Right atrium auricular region (tissue), 2 donors: Measurements from ENCODE around the gene ANKRD24. TPM values are rescaled to one million over a fixed set of nuclear protein-coding genes. Genes with fewer than 3 reads are reported as not detected.

Experiments
- DNase-seq: peaks from one replicate; pipeline ENCODE4 v3.0.0-alpha.2; 2019; ENCODE audit warnings: low spot score
- H3K27ac ChIP-seq, 2 donors: fragments of 200-600 bp; sonication (generic); 1 replicate in 1 of 2; 2 replicates in 1 of 2; pipeline ENCODE4 v1.5.1; 2016 to 2019
- H3K27me3 ChIP-seq, 2 donors: fragments of 200-600 bp; sonication (generic); one replicate each; pipeline versions ENCODE4 v1.5.1 to v1.6.0; 2017 to 2019
- H3K36me3 ChIP-seq: fragments of 200-600 bp; sonication (generic); one replicate; pipeline ENCODE4 v1.5.1; 2016
- H3K4me1 ChIP-seq, 2 donors: fragments of 200-600 bp; sonication (generic); one replicate each; pipeline versions ENCODE4 v1.5.1 to v1.6.0; 2017 to 2019
- H3K4me3 ChIP-seq, 2 donors: fragments of 200-600 bp; sonication (generic); 1 replicate in 1 of 2; 2 replicates in 1 of 2; pipeline ENCODE4 v1.5.1; 2017 to 2019; ENCODE audit warnings: mild to moderate bottlenecking in 1 of 2, moderate library complexity in 1 of 2
- H3K9me3 ChIP-seq, 2 donors: fragments of 200-600 bp; sonication (generic); one replicate each; pipeline ENCODE4 v1.5.1; 2019
- CTCF ChIP-seq, 2 donors: fragments of 200-600 bp; sonication (generic); IDR thresholded peaks; one replicate each; pipeline ENCODE4 v1.5.1; 2019; ENCODE audit warnings: antibody characterized with exemption in 2 of 2
- total RNA-seq, 2 donors: library from RNA; depleted of rRNA; stranded (reverse); fragments of >200 nt; gene quantifications; one replicate each; pipeline ENCODE4 v1.1.0, GENCODE V29; 2016

Gene ANKRD24
- total RNA-seq, 2 donors from 2014 or later = 0.39 to 1.7 TPM

DNA sequence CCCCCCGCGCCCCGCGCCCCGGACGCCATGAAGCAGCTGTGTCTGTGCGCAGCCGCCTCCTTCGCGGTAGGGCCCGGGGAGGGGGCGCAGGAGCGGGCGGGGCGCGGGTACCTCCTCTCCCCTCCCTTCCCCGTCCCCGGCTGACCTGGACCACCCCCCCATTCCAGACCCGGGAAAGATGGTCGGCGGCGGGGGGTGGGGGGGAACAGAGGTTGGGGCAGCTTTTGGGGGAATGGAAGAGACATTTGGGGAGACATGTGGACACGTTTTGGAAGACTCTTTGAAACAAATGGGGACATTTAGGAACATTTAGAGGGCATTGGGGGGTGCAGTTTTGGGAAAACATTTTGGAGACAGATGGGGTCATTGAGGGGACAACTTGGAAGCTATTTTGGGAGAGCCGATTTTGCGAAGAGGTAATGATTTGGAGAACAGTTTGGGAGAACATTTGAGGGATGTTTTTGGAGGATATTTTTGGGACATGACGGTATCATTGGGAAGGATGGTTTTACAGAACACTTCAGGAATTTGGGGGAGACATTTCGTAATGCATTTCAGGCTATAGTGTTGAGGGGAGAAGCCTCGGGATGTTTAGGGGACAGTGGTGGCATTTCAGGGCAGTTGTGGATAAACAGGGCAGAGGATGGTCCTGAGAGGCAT, 16.1 kb downstream of the ANKRD24 start:
- H3K36me3 ChIP-seq = no peaks in the 10 kb centered on the region
- peaks cover 17% of the 10 kb centered on the region in 2 donors for H3K27me3 ChIP-seq
- no peaks in the 10 kb centered on the region for H3K9me3 ChIP-seq
- H3K27ac ChIP-seq = no peak overlapping the region
- TF ChIP-seq CTCF (IDR thresholded peaks at IDR 0.05) = no peak
- DNase-seq = no peak
- H3K4me1 ChIP-seq = peaks cover 0 to 9% of the 10 kb centered on the region in 2 donors
- peak overlapping the region in 1 of 2 donors; percentile 22 for H3K4me3 ChIP-seq

- DNase-seq = no peak
- H3K36me3 ChIP-seq = no peaks in the 10 kb centered on the region
- no peak overlapping the region for H3K4me3 ChIP-seq
- no peak overlapping the region for H3K27ac ChIP-seq
- peaks cover 0 to 9% of the 10 kb centered on the region in 2 donors for H3K4me1 ChIP-seq
- H3K9me3 ChIP-seq = no peaks in the 10 kb centered on the region
- no peak for TF ChIP-seq CTCF (IDR thresholded peaks at IDR 0.05)
- H3K27me3 ChIP-seq = peaks cover 17% of the 10 kb centered on the region in 2 donors
These were observed 17.3 kb downstream of the ANKRD24 start for GRCh38 chr19:4199699-4200293.

GRCh38 chr19:4200940-4201542, 18.6 kb downstream of the ANKRD24 start:
- no peaks in the 10 kb centered on the region for H3K9me3 ChIP-seq
- no peak overlapping the region for H3K27ac ChIP-seq
- H3K27me3 ChIP-seq = peaks cover 12 to 17% of the 10 kb centered on the region in 2 donors
- TF ChIP-seq CTCF (IDR thresholded peaks at IDR 0.05) = no peak
- H3K4me1 ChIP-seq = peaks cover 0 to 9% of the 10 kb centered on the region in 2 donors
- H3K36me3 ChIP-seq = no peaks in the 10 kb centered on the region
- no peak overlapping the region for H3K4me3 ChIP-seq
- DNase-seq = no peak

DNA sequence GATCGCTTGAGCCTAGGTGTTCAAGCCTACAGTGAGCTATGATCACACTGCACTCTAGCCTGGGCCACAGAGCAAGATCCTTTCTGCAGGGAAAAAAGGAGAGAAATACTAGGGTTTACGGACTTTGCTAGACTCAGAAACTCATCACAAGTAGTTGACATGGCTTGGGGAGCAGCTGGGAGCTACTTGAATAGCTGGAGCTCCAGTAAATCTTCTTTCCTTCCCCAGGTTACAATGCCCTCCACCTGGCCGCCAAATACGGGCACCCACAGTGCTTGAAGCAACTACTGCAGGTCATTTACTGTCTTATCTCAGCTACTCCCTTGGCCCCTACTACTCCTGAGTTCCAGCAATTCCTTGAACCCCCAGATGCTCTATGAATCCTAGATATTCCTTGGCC, 19.3 kb downstream of the ANKRD24 start:
- no peak overlapping the region for H3K4me3 ChIP-seq
- H3K9me3 ChIP-seq = no peaks in the 10 kb centered on the region
- TF ChIP-seq CTCF (IDR thresholded peaks at IDR 0.05) = no peak
- H3K4me1 ChIP-seq = peaks cover 0 to 9% of the 10 kb centered on the region in 2 donors
- no peak for DNase-seq
- H3K27me3 ChIP-seq = peaks cover 8 to 14% of the 10 kb centered on the region in 2 donors
- H3K36me3 ChIP-seq = no peaks in the 10 kb centered on the region
- no peak overlapping the region for H3K27ac ChIP-seq

DNA sequence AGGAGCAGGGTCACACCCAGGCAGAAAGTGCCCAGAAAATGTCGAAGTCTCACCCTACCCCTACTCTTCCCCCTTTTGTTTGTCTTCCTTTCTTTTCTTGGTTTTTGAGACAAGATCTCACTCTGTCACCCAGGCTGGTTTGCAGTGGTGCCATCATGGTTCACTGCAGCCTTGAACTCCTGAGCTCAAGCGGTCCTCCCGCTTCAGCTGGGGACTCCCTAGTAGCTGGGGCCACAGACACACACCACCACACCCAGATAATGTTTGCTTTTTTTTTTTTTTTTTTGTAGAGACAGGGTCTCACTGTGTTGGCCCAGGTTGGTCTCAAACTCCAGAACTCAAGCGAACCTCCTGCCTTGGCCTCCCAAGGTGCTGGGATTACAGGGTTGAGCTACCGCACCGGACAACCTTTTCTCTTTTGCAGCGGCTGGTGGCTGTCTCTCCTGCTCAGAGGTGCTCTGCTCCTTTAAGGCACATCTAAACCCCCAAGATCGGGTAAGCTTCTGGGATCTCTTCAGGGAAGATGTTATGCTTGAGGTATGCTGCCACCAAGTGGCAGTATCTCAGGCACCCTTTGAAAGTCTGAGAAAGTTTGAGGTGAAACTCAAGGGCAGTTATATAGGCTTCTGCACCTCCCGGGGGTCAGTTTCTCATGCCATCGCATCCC, 24.5 kb downstream of the ANKRD24 start:
- no peaks in the 10 kb centered on the region for H3K4me1 ChIP-seq

More for the DNA sequence above, 24.5 kb downstream of the ANKRD24 start:
- TF ChIP-seq CTCF (IDR thresholded peaks at IDR 0.05) = no peak
- no peak for DNase-seq
- H3K27me3 ChIP-seq = no peaks in the 10 kb centered on the region
- no peaks in the 10 kb centered on the region for H3K36me3 ChIP-seq
- no peak overlapping the region for H3K4me3 ChIP-seq
- no peak overlapping the region for H3K27ac ChIP-seq
- H3K9me3 ChIP-seq = no peaks in the 10 kb centered on the region
